Fibroblast of lung (primary cell): Measurements from ENCODE around the gene ATP2B3.

Experiments
- EZH2 ChIP-seq: IDR thresholded peaks from 2 replicates; pipeline ENCODE4 v1.5.1; 2012; ENCODE audit warnings: low read length, control low read depth, mild to moderate bottlenecking; ENCODE audit errors: missing control alignments
- TF ChIP-seq, protein P1 (sequence below), 2 donors: IDR thresholded peaks in 1 of 2; conservative IDR thresholded peaks in 1 of 2; 1 replicate in 1 of 2; 2 replicates in 1 of 2; pipeline ENCODE4 v1.5.1; 2011 to 2012; ENCODE audit warnings: low read length in 2 of 2, control low read depth in 1 of 2, inconsistent platforms in 1 of 2, low read depth in 1 of 2, mild to moderate bottlenecking in 1 of 2

GRCh38 chrX:153560000-153560399, 42.6 kb downstream of the ATP2B3 start:
- TF ChIP-seq, protein P1, sequence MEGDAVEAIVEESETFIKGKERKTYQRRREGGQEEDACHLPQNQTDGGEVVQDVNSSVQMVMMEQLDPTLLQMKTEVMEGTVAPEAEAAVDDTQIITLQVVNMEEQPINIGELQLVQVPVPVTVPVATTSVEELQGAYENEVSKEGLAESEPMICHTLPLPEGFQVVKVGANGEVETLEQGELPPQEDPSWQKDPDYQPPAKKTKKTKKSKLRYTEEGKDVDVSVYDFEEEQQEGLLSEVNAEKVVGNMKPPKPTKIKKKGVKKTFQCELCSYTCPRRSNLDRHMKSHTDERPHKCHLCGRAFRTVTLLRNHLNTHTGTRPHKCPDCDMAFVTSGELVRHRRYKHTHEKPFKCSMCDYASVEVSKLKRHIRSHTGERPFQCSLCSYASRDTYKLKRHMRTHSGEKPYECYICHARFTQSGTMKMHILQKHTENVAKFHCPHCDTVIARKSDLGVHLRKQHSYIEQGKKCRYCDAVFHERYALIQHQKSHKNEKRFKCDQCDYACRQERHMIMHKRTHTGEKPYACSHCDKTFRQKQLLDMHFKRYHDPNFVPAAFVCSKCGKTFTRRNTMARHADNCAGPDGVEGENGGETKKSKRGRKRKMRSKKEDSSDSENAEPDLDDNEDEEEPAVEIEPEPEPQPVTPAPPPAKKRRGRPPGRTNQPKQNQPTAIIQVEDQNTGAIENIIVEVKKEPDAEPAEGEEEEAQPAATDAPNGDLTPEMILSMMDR (conservative IDR thresholded peaks at IDR 0.05 in 1 of 2, IDR thresholded peaks at IDR 0.05 in 1 of 2; ENCODE audit: low read depth in 1 of 2, low read length in 2 of 2), result no peak
- TF ChIP-seq EZH2, result no peak
